GM18858 (cell line): ENCODE data around the gene CELSR2.
"Not testable (repeated sequence)": the region's sequence is repeated elsewhere in the genome, so short reads cannot be mapped to it uniquely, and the experiment has no call there.

Source experiments
- ATAC-seq: cut with Tn5 transposase; IDR thresholded peaks from one replicate; pipeline ENCODE4 v1.9.1; 2021; ENCODE audit not compliant: unreplicated experiment

CELSR2 gene

GRCh38 chr1:109277434-109278204 is 28.3 kb downstream of the CELSR2 start:
- peak; percentile 60 for ATAC-seq

- ATAC-seq = no peak
These were observed 30.4 kb downstream of the CELSR2 start for GRCh38 chr1:109279615-109280278.

GRCh38 chr1:109280862-109281261 is 31.5 kb downstream of the CELSR2 start:
- ATAC-seq = no peak

GRCh38 chr1:109281680-109282496 is 32.5 kb downstream of the CELSR2 start:
- no peak for ATAC-seq

GRCh38 chr1:109282497-109282951 is 33.2 kb downstream of the CELSR2 start:
- ATAC-seq = no peak

- ATAC-seq = peak; percentile 73
These were observed 33.8 kb downstream of the CELSR2 start, which contains the start of gene PSRC1 for GRCh38 chr1:109282952-109283747. TSS of gene PSRC1 (minus strand) at chr1:109283145.

- ATAC-seq = no peak
These were observed 34.6 kb downstream of the CELSR2 start for GRCh38 chr1:109283748-109284600.

GRCh38 chr1:109286762-109287161 is 37.4 kb downstream of the CELSR2 start:
- not testable (repeated sequence) for ATAC-seq

- no peak for ATAC-seq
These were observed 40.8 kb downstream of the CELSR2 start for GRCh38 chr1:109290137-109290536.

GRCh38 chr1:109290998-109291397 is 41.7 kb downstream of the CELSR2 start:
- ATAC-seq = no peak

GRCh38 chr1:109292364-109292763 is 43.0 kb downstream of the CELSR2 start:
- ATAC-seq = no peak

- ATAC-seq = no peak
These were observed 43.7 kb downstream of the CELSR2 start for GRCh38 chr1:109293026-109293425.

- no peak for ATAC-seq
These were observed 45.1 kb downstream of the CELSR2 start for GRCh38 chr1:109294481-109294880.

GRCh38 chr1:109295712-109296415 is 46.5 kb downstream of the CELSR2 start:
- ATAC-seq = no peak

GRCh38 chr1:109296782-109297181 is 47.4 kb downstream of the CELSR2 start:
- ATAC-seq = no peak

GRCh38 chr1:109298666-109299557 is 49.6 kb downstream of the CELSR2 start:
- no peak for ATAC-seq

- ATAC-seq = no peak
These were observed 50.4 kb downstream of the CELSR2 start for GRCh38 chr1:109299558-109300343.
